ENCODE data around the gene AMMECR1. TPM values are rescaled to one million over a fixed set of nuclear protein-coding genes. Genes with fewer than 3 reads are reported as not detected.

The AMMECR1 gene
- total RNA-seq, 1 experiment from 2014 or later: 15.0 TPM

DNA sequence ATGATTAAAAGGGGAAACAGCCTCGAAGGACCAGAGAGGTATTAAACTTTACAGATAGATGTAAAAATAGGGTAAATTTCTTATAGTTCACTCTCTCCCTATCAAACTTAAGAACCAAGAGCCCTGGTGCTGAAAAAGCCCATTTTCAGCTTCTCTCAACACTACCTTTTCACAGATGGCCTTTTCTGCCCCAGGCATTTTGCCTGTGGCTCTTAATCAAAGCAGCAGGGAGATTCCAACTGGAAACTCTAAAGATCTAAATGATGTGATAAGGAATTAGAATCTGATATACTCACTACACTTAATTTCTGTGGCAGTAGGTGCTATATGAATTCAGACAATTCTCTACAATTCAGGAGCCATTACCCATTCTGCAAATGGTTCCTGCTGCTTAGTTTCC is 60.0 kb downstream of the AMMECR1 start:
- ChIA-PET CTCF (no interaction called here), POLR2A (no interaction called here)
- BruUV-seq (replicated peaks): no TSS peak
- no peak for ATAC-seq
- Histone ChIP-seq H3K9me3 (ENCODE audit: control insufficient read depth, insufficient read depth, low read depth, low read length) (no peaks in the 10 kb centered on the region), H3K36me3 (ENCODE audit: control insufficient read depth, insufficient read depth, low read length) (no peaks in the 10 kb centered on the region), H3K27ac (ENCODE audit: low read length) (no peak overlapping the region), H3K4me3 (ENCODE audit: low read depth in 2 of 2, low read length in 2 of 2) (no peak overlapping the region), H3K4me1 (ENCODE audit: control insufficient read depth, insufficient read depth, low read length) (no peaks in the 10 kb centered on the region), H3K27me3 (ENCODE audit: control insufficient read depth, insufficient read depth, low read length) (no peaks in the 10 kb centered on the region)
- TF ChIP-seq, protein P1, sequence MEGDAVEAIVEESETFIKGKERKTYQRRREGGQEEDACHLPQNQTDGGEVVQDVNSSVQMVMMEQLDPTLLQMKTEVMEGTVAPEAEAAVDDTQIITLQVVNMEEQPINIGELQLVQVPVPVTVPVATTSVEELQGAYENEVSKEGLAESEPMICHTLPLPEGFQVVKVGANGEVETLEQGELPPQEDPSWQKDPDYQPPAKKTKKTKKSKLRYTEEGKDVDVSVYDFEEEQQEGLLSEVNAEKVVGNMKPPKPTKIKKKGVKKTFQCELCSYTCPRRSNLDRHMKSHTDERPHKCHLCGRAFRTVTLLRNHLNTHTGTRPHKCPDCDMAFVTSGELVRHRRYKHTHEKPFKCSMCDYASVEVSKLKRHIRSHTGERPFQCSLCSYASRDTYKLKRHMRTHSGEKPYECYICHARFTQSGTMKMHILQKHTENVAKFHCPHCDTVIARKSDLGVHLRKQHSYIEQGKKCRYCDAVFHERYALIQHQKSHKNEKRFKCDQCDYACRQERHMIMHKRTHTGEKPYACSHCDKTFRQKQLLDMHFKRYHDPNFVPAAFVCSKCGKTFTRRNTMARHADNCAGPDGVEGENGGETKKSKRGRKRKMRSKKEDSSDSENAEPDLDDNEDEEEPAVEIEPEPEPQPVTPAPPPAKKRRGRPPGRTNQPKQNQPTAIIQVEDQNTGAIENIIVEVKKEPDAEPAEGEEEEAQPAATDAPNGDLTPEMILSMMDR (IDR thresholded peaks at IDR 0.05): no peak
- TF ChIP-seq POLR2AphosphoS5 (IDR thresholded peaks at IDR 0.05; ENCODE audit: low read depth, low read length): no peak
- DNase-seq (ENCODE audit: low read depth, low spot score): no peak
- in situ Hi-C loops (cut with HindIII; ENCODE audit: low pct_unique_long_range_greater_than_20kb, low sequenced_read_pairs): no loop called here
- intact Hi-C loops (cut with micrococcal nuclease; ENCODE audit: unreplicated experiment): no loop called here

DNA sequence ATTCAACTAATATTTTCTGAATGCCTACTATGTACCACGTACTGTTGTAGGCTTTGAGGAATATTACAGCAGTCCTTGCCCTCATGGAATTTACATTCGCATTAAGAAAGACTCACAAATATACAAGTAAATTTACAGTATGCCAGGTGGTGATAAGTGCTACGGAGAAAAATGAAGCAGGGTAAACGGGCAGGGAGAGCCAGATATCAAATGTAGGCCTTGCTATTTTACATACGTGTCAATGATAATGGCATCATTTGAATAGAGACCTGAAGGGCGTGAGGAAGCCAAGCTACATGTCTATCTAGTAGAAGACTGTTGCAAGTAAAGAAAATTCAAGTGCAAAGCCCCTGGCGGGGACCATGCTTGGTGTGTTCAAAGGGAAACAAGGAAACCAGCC is 65.2 kb downstream of the AMMECR1 start:
- no peak overlapping the region for H3K4me3 ChIP-seq (ENCODE audit: low read depth in 2 of 2, low read length in 2 of 2)
- CTCF ChIA-PET: no interaction called here
- in situ Hi-C loops (cut with HindIII; ENCODE audit: low pct_unique_long_range_greater_than_20kb, low sequenced_read_pairs) (no loop called here), intact Hi-C loops (cut with micrococcal nuclease; ENCODE audit: unreplicated experiment) (no loop called here)
- POLR2A ChIA-PET: no interaction called here
- no TSS peak for BruUV-seq (replicated peaks)
- DNase-seq (ENCODE audit: low read depth, low spot score): no peak
- H3K27me3 ChIP-seq (ENCODE audit: control insufficient read depth, insufficient read depth, low read length): no peaks in the 10 kb centered on the region
- no peak for ATAC-seq
- H3K27ac ChIP-seq (ENCODE audit: low read length): no peak overlapping the region
- H3K9me3 ChIP-seq (ENCODE audit: control insufficient read depth, insufficient read depth, low read depth, low read length): no peaks in the 10 kb centered on the region
- TF ChIP-seq, protein P1 (IDR thresholded peaks at IDR 0.05): no peak
- no peaks in the 10 kb centered on the region for H3K36me3 ChIP-seq (ENCODE audit: control insufficient read depth, insufficient read depth, low read length)
- H3K4me1 ChIP-seq (ENCODE audit: control insufficient read depth, insufficient read depth, low read length): no peaks in the 10 kb centered on the region

DNA sequence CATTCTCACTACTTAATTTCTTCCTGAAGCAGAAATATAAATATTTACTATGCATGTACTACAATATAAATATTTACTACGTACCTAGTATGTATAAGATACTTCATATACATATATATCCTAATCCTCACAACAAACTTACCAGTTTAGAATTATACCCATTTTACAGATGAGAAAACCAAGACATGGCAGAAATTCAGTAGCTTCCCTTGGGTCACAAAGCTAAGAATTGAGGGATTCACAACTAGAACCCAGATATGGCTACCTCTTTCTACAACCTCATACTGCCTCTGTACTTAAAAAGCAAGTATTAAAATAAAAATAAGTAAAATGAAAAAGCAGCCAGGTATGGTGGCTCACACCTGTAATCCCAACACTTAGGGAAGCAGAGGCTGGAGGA is 65.9 kb downstream of the AMMECR1 start:
- Histone ChIP-seq H3K27me3 (ENCODE audit: control insufficient read depth, insufficient read depth, low read length) (no peaks in the 10 kb centered on the region), H3K4me1 (ENCODE audit: control insufficient read depth, insufficient read depth, low read length) (no peaks in the 10 kb centered on the region)
- POLR2A ChIA-PET: no interaction called here

More for the DNA sequence above, 65.9 kb downstream of the AMMECR1 start:
- intact Hi-C loops (cut with micrococcal nuclease; ENCODE audit: unreplicated experiment) (no loop called here), in situ Hi-C loops (cut with HindIII; ENCODE audit: low pct_unique_long_range_greater_than_20kb, low sequenced_read_pairs) (no loop called here)
- no TSS peak for BruUV-seq (replicated peaks)
- ATAC-seq (no peak), DNase-seq (ENCODE audit: low read depth, low spot score) (no peak)
- Histone ChIP-seq H3K27ac (ENCODE audit: low read length) (no peak overlapping the region), H3K4me3 (ENCODE audit: low read depth in 2 of 2, low read length in 2 of 2) (no peak overlapping the region), H3K9me3 (ENCODE audit: control insufficient read depth, insufficient read depth, low read depth, low read length) (no peaks in the 10 kb centered on the region), H3K36me3 (ENCODE audit: control insufficient read depth, insufficient read depth, low read length) (no peaks in the 10 kb centered on the region)
- CTCF ChIA-PET: no interaction called here
- TF ChIP-seq, protein P2, sequence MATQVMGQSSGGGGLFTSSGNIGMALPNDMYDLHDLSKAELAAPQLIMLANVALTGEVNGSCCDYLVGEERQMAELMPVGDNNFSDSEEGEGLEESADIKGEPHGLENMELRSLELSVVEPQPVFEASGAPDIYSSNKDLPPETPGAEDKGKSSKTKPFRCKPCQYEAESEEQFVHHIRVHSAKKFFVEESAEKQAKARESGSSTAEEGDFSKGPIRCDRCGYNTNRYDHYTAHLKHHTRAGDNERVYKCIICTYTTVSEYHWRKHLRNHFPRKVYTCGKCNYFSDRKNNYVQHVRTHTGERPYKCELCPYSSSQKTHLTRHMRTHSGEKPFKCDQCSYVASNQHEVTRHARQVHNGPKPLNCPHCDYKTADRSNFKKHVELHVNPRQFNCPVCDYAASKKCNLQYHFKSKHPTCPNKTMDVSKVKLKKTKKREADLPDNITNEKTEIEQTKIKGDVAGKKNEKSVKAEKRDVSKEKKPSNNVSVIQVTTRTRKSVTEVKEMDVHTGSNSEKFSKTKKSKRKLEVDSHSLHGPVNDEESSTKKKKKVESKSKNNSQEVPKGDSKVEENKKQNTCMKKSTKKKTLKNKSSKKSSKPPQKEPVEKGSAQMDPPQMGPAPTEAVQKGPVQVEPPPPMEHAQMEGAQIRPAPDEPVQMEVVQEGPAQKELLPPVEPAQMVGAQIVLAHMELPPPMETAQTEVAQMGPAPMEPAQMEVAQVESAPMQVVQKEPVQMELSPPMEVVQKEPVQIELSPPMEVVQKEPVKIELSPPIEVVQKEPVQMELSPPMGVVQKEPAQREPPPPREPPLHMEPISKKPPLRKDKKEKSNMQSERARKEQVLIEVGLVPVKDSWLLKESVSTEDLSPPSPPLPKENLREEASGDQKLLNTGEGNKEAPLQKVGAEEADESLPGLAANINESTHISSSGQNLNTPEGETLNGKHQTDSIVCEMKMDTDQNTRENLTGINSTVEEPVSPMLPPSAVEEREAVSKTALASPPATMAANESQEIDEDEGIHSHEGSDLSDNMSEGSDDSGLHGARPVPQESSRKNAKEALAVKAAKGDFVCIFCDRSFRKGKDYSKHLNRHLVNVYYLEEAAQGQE (IDR thresholded peaks at IDR 0.05; ENCODE audit: insufficient read depth in 1 of 2, low read depth in 2 of 2, low read length in 1 of 2): no peak
- TF ChIP-seq SIN3A (IDR thresholded peaks at IDR 0.05; ENCODE audit: borderline replicate concordance, insufficient read depth, low read depth, low read length): no peak
- TF ChIP-seq POLR2AphosphoS5 (IDR thresholded peaks at IDR 0.05; ENCODE audit: low read depth, low read length): no peak
- no peak for TF ChIP-seq TCF7L2 (IDR thresholded peaks at IDR 0.05; ENCODE audit: low read depth, low read length)
- TF ChIP-seq, protein P1 (IDR thresholded peaks at IDR 0.05): no peak

All from Panc1 (cell line).